MM.1S (cell line): ENCODE results near the gene OR51I2.

Experiments used
- CTCF ChIP-seq: fragments of 300-600 bp; sonication (generic); IDR thresholded peaks from 2 replicates; pipeline ENCODE4 v1.5.1; 2016; ENCODE audit warnings: antibody characterized with exemption, low read length, mixed read lengths
- EZH2 ChIP-seq: fragments of 300-600 bp; sonication (generic); optimal IDR thresholded peaks from 2 replicates; pipeline ENCODE3; 2017; ENCODE audit warnings: low read depth, mild to moderate bottlenecking, antibody characterized with exemption, low read length, mixed read lengths

GRCh38 chr11:5421811-5422210, 27.3 kb upstream of the OR51I2 start, which contains the start of gene OR51Q1:
- TF ChIP-seq CTCF: no peak
- TF ChIP-seq EZH2: no peak
